HG03175 (cell line): ENCODE results near the gene XCR1.
"Not testable (repeated sequence)": the region's sequence is repeated elsewhere in the genome, so short reads cannot be mapped to it uniquely, and the experiment has no call there.

Experiments used
- ATAC-seq: cut with Tn5 transposase; IDR thresholded peaks from one replicate; pipeline ENCODE4 v1.9.1; 2021; ENCODE audit warnings: mild to moderate bottlenecking, moderate library complexity; ENCODE audit not compliant: unreplicated experiment

Gene XCR1

GRCh38 chr3:46027021-46027705 is at the start of gene XCR1:
Gene XCR1, minus strand, starts transcription at chr3:46027483. Its CDS starts 5,536 bp downstream, at chr3:46021947.
- no peak for ATAC-seq

- no peak for ATAC-seq
These were observed 49.3 kb upstream of the XCR1 start for GRCh38 chr3:46076606-46077005.

- ATAC-seq = no peak
These were observed 48.5 kb upstream of the XCR1 start for GRCh38 chr3:46075816-46076215.

GRCh38 chr3:46071222-46071858 is 44.1 kb upstream of the XCR1 start:
- no peak for ATAC-seq

GRCh38 chr3:46070595-46071093 is 43.4 kb upstream of the XCR1 start:
- ATAC-seq = no peak

- ATAC-seq = no peak
These were observed 41.2 kb upstream of the XCR1 start for GRCh38 chr3:46068501-46068900.

- no peak for ATAC-seq
These were observed 40.1 kb upstream of the XCR1 start for GRCh38 chr3:46067401-46067800.

- no peak for ATAC-seq
These were observed 38.5 kb upstream of the XCR1 start for GRCh38 chr3:46065750-46066256.

GRCh38 chr3:46065294-46065705 is 38.0 kb upstream of the XCR1 start:
- no peak for ATAC-seq

- no peak for ATAC-seq
These were observed 35.4 kb upstream of the XCR1 start for GRCh38 chr3:46062679-46063078.

GRCh38 chr3:46061887-46062286 is 34.6 kb upstream of the XCR1 start:
- ATAC-seq = no peak

GRCh38 chr3:46061108-46061720 is 33.9 kb upstream of the XCR1 start:
- no peak for ATAC-seq

- ATAC-seq = no peak
These were observed 33.3 kb upstream of the XCR1 start for GRCh38 chr3:46060551-46060950.

- no peak for ATAC-seq
These were observed 32.1 kb upstream of the XCR1 start for GRCh38 chr3:46059432-46059831.

GRCh38 chr3:46058981-46059380 is 31.7 kb upstream of the XCR1 start:
- no peak for ATAC-seq

- ATAC-seq = no peak
These were observed 30.4 kb upstream of the XCR1 start for GRCh38 chr3:46057716-46058115.

- ATAC-seq = no peak
These were observed 29.4 kb upstream of the XCR1 start for GRCh38 chr3:46056686-46057085.

GRCh38 chr3:46053761-46054515 is 26.7 kb upstream of the XCR1 start:
- not testable (repeated sequence) for ATAC-seq

- ATAC-seq = not testable (repeated sequence)
These were observed 26.0 kb upstream of the XCR1 start for GRCh38 chr3:46053265-46053664.

GRCh38 chr3:46052531-46052930 is 25.2 kb upstream of the XCR1 start:
- no peak for ATAC-seq

- no peak for ATAC-seq
These were observed 21.8 kb upstream of the XCR1 start for GRCh38 chr3:46049093-46049492.
